ENCODE data around the gene RPS6KC1.
"Not testable (repeated sequence)": the region's sequence is repeated elsewhere in the genome, so short reads cannot be mapped to it uniquely, and the experiment has no call there.

Gene RPS6KC1

GRCh38 chr1:213106298-213106697 lies 55.3 kb downstream of the RPS6KC1 start:
- DNase-seq (ENCODE audit: low read depth) = no peak

- no peak for DNase-seq (ENCODE audit: low read depth)
Measured at GRCh38 chr1:213107613-213108012, 56.6 kb downstream of the RPS6KC1 start.

- DNase-seq (ENCODE audit: low read depth) = no peak
Measured at GRCh38 chr1:213110349-213111300, 59.6 kb downstream of the RPS6KC1 start.

GRCh38 chr1:213111502-213111901 lies 60.5 kb downstream of the RPS6KC1 start:
- DNase-seq (ENCODE audit: low read depth) = no peak

- DNase-seq (ENCODE audit: low read depth) = not testable (repeated sequence)
Measured at GRCh38 chr1:213112723-213113122, 61.7 kb downstream of the RPS6KC1 start.

- DNase-seq (ENCODE audit: low read depth) = not testable (repeated sequence)
Measured at GRCh38 chr1:213117699-213118180, 66.7 kb downstream of the RPS6KC1 start.

- no peak for DNase-seq (ENCODE audit: low read depth)
Measured at GRCh38 chr1:213119794-213120193, 68.8 kb downstream of the RPS6KC1 start.

GRCh38 chr1:213120386-213120785 lies 69.3 kb downstream of the RPS6KC1 start:
- DNase-seq (ENCODE audit: low read depth) = no peak

GRCh38 chr1:213120961-213121360 lies 69.9 kb downstream of the RPS6KC1 start:
- no peak for DNase-seq (ENCODE audit: low read depth)

GRCh38 chr1:213122514-213122929 lies 71.5 kb downstream of the RPS6KC1 start:
- no peak for DNase-seq (ENCODE audit: low read depth)

- DNase-seq (ENCODE audit: low read depth) = no peak
Measured at GRCh38 chr1:213123087-213123486, 72.0 kb downstream of the RPS6KC1 start.

GRCh38 chr1:213123536-213123935 lies 72.5 kb downstream of the RPS6KC1 start:
- no peak for DNase-seq (ENCODE audit: low read depth)

- DNase-seq (ENCODE audit: low read depth) = no peak
Measured at GRCh38 chr1:213124590-213124989, 73.5 kb downstream of the RPS6KC1 start.

- no peak for DNase-seq (ENCODE audit: low read depth)
Measured at GRCh38 chr1:213125643-213126042, 74.6 kb downstream of the RPS6KC1 start.

- no peak for DNase-seq (ENCODE audit: low read depth)
Measured at GRCh38 chr1:213127074-213127473, 76.0 kb downstream of the RPS6KC1 start.

GRCh38 chr1:213131851-213132655 lies 81.0 kb downstream of the RPS6KC1 start:
- no peak for DNase-seq (ENCODE audit: low read depth)

- DNase-seq (ENCODE audit: low read depth) = no peak
Measured at GRCh38 chr1:213135572-213135971, 84.5 kb downstream of the RPS6KC1 start.

- no peak for DNase-seq (ENCODE audit: low read depth)
Measured at GRCh38 chr1:213136190-213136917, 85.3 kb downstream of the RPS6KC1 start.

GRCh38 chr1:213138391-213138790 lies 87.3 kb downstream of the RPS6KC1 start:
- no peak for DNase-seq (ENCODE audit: low read depth)

GRCh38 chr1:213138892-213139291 lies 87.9 kb downstream of the RPS6KC1 start:
- DNase-seq (ENCODE audit: low read depth) = no peak

GRCh38 chr1:213148905-213149304 lies 97.9 kb downstream of the RPS6KC1 start:
- no peak for DNase-seq (ENCODE audit: low read depth)

- DNase-seq (ENCODE audit: low read depth) = not testable (repeated sequence)
Measured at GRCh38 chr1:213150090-213150489, 99.0 kb downstream of the RPS6KC1 start.
